Fibroblast of the aortic adventitia (primary cell): ENCODE results near the gene CD300C. TPM values are rescaled to one million over a fixed set of nuclear protein-coding genes. Genes with fewer than 3 reads are reported as not detected.
"Not testable (repeated sequence)": the region's sequence is repeated elsewhere in the genome, so short reads cannot be mapped to it uniquely, and the experiment has no call there.

Experiments
- DNase-seq: peaks from one replicate; pipeline ENCODE4 v3.0.0-alpha.2; 2010; ENCODE audit warnings: low read depth
- H3K4me3 ChIP-seq: 2 replicates; pipeline ENCODE4 v1.5.1; 2011; ENCODE audit warnings: low read depth, mild to moderate bottlenecking, control low read depth, low read length, moderate library complexity
- CTCF ChIP-seq: IDR thresholded peaks from 2 replicates; pipeline ENCODE4 v1.5.1; 2011; ENCODE audit warnings: mild to moderate bottlenecking, low read length, control low read depth, inconsistent platforms; ENCODE audit not compliant: insufficient read depth
- total RNA-seq: library from RNA; depleted of rRNA; stranded (reverse); fragments of >200 nt; gene quantifications from 2 replicates; pipeline ENCODE4 v1.2.3, GENCODE V29; 2012; ENCODE audit warnings: low replicate concordance

The CD300C gene
- total RNA-seq, 1 donor = not detected

GRCh38 chr17:74561586-74561985 lies 15.7 kb upstream of the CD300C start:
- no peak for DNase-seq
- TF ChIP-seq CTCF = no peak
- H3K4me3 ChIP-seq = no peak overlapping the region

DNA sequence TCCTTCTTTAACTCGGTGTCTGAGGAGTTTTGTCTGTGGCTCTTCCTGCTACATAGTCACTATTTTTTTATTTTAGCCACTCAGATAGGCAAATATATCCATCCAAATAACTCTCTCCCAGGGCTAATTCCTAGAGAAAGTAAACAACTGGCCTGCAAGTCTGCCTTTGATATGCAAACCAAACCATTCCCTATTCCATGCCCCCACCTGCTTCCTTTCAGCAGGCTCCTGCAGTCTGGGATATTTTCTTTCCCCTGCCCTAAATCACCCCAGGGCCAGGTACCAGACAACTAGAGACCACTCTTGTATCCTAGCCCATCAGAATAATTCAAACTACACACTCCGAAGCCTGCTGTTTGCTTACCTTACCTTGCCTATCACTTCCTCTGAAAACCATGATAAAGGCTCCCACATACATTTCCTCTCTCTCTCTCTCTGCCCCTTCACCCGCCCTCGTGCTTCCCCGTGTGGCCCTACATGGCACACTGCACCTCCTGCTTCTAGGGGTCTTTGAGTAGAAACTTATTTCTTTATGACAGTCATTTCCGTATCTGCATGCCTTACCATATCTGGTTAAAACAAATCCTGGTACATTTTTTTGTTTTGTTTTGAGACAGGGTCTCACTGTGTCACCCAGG lies 13.1 kb upstream of the CD300C start:
- TF ChIP-seq CTCF = no peak
- no peak for DNase-seq
- no peak overlapping the region for H3K4me3 ChIP-seq

DNA sequence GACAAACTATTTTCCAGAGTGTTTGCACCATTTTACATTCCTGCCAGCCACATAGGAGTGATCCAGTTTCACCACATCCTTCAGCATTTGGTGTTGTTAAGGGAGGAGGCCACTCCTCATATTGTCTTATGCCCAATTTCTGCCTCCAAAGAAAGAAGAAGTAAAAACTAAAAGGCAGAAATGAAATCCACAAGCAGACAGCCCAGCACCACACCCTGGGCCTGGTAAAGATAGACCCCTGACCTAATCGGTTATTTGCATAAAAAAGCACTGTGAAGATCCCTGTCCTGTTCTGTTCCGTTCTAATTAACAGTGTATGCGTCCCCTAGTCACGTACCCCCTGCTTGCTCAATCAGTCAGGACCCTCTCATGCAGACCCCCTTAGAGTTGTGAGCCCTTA lies 12.5 kb upstream of the CD300C start:
- DNase-seq, H3K4me3 ChIP-seq: not testable (repeated sequence)

- DNase-seq = no peak
- no peak overlapping the region for H3K4me3 ChIP-seq
- no peak for TF ChIP-seq CTCF
These were observed 9.6 kb upstream of the CD300C start for GRCh38 chr17:74555427-74555940.

DNA sequence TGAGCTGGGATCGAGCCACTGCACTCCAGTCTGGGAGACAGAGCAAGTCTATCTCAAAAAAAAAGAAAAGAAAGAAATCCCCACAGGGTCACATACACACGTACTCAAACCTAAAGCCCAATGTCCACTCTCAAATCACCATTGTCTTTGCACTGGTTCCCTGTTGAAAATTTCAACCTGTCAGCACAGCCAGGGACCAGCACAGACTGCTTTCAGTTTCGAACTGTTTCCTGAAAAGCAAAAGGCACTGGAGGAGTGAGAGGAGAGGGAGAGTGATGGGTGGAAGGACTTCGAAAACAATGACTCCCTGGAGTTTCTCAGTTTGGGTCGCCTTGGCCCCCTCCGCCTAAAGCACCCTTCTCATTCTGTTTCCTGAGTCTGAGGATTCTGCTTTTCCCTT lies 9.0 kb upstream of the CD300C start:
- H3K4me3 ChIP-seq = no peak overlapping the region
- DNase-seq = no peak
- TF ChIP-seq CTCF = no peak

GRCh38 chr17:74552037-74552436 lies 6.1 kb upstream of the CD300C start:
- TF ChIP-seq CTCF = no peak
- no peak for DNase-seq
- H3K4me3 ChIP-seq = no peak overlapping the region

GRCh38 chr17:74550602-74551001 lies 4.7 kb upstream of the CD300C start:
- DNase-seq = no peak
- TF ChIP-seq CTCF = no peak

More at GRCh38 chr17:74550602-74551001, 4.7 kb upstream of the CD300C start:
- H3K4me3 ChIP-seq = no peak overlapping the region
